NCI-H146 treated with DMSO at 0.1 percent for 48 hours (cell line): ENCODE data around the gene CREB5.
"Not testable (repeated sequence)": the region's sequence is repeated elsewhere in the genome, so short reads cannot be mapped to it uniquely, and the experiment has no call there.

Experiments used
- DNase-seq: peaks from one replicate; lab custom pipeline; 2025; ENCODE audit not compliant: unreplicated experiment; lab: John Stamatoyannopoulos, UW

The CREB5 gene

DNA sequence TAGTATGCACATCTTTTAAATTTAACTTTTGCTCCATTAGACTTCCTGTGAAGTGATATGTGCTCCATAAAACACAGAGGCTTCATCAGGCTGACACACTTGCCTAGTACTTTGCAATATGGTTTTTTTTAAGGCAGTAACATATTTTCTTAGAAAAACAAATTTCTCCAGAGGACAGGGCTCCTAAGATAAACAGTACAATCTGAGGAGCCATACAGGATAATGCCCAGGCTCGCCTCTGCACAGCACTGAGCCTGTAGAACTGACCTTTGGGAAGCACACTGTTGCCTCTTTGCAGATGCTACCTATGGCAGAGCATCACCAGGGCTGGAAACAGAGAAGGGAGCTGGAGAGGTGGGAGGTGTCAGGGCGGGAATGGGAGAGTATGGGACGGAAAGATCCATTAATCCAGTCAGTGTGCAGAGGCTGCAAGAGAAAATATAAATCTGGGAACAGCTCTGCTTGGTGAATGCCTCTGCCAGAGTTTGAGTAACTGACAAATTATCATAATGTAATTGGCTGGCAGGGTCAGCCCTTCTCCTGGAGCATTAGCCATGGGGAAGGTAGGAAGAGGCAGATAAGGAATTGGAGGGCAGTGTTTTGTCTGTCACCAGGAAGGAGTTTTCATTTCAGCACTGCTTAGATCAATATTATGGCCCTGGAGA is 132.3 kb downstream of the CREB5 start:
- DNase-seq = no peak

- no peak for DNase-seq
These were observed 133.7 kb downstream of the CREB5 start for GRCh38 chr7:28546067-28546466.

DNA sequence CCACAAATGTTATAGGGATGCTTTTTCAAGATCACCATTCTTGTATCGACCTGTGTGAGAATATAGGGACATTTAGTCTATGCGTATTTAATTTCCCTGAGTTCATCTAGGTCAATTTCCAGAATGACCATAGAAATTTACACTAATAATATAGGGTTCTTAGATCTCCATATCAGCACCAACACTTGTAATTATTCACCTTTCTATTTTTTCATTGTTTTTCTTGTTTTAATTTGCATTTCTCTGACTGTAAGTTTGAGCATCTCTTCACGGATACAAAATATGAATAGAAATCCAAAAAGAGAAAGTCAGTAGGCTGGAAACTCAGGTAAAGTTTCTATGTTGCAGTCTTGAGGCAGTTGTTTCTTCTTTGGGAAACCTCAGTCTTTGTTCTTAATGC is 134.8 kb downstream of the CREB5 start:
- DNase-seq = no peak

- DNase-seq = no peak
These were observed 136.1 kb downstream of the CREB5 start for GRCh38 chr7:28548416-28548815.

- DNase-seq = no peak
These were observed 137.7 kb downstream of the CREB5 start for GRCh38 chr7:28549998-28550397.

DNA sequence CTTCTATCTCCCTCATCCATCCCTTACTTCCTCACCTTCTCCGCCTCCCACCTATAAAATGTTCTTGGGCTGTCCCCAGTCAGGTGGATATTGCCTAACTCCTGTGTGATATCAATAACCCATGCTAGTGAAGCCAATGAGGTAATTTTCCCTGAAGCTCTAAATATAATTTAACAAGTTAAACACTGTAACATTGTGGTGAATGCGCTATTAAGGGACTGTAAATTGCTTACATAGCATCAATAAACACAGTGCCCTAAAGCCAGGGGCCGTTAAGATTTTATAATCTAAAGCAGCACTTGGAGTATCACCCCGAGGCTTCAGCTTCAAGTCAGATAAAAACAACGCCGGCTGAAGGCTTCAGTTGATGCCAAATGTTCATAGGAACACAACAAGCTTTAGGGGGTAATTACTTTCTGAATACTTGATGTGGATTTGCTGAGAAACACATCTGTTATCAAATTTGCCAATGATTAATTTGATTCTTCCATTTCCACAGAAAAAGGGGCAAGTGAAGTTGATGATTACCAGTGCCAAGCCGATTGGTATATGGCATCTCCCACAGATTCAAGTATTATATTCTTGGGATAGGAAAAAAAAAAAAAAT is 138.4 kb downstream of the CREB5 start:
- DNase-seq = no peak

- no peak for DNase-seq
These were observed 139.0 kb downstream of the CREB5 start for GRCh38 chr7:28551331-28551730.

- DNase-seq = not testable (repeated sequence)
These were observed 139.4 kb downstream of the CREB5 start for GRCh38 chr7:28551766-28552165.

GRCh38 chr7:28554802-28555471 is 142.6 kb downstream of the CREB5 start:
- DNase-seq = no peak

DNA sequence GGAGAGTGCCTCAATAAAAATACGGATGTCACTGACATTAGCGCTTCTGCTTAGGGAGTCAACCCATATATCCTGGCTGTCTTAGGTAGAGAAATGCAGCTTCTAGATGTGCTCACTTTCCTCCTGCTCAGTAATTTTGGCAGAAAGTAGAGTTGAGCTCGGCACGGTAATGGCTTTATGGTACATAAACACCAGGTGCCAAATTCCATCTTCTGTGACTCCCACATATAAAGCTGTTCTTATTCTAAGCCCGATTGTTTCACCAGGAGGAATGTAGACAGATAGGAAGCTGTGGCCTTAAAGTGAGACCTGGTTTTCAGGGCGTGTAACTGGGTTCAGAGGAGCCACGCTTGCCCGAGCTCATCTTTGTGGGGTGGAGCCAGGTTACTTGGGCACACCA is 143.7 kb downstream of the CREB5 start:
- no peak for DNase-seq

DNA sequence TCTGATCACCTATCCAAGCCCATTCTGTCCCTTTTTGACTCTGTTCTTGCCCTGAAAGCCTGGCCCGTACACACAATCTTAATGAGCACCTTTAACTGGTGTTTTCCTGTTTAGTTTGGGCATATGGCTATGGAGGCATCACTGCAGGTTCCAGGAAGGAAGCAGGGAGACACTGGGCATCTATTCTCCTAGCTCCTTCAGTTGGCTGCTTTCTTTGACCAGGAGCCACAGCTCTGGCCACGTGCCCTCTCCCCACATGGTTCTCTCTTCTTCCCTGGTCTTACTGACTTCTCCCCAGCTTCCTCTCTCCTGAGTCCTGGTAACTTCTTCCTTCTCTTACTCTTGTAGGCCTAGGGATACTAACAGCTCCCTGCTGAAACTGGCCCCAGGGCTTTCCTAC is 144.4 kb downstream of the CREB5 start:
- DNase-seq = no peak

GRCh38 chr7:28558236-28558635 is 145.9 kb downstream of the CREB5 start:
- no peak for DNase-seq

DNA sequence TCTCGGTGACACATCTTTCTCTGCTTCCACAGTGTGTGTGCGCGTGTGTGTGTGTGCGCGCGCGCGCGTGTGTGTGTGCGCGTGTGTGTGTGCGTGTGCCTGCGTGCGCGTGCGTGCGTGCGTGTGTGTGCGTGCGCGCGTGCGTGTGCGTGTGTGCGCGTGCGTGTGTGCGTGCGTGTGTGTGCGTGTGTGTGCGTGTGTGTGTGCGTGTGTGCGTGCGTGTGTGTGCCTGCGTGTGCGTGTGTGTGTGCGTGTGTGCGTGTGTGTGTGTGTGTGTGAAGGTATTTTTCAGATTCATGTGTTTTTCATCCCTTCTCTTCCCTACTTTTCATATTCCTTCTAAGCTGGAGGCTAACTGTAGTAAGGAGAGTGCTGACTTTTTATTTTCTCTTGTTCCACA is 148.4 kb downstream of the CREB5 start:
- no peak for DNase-seq

DNA sequence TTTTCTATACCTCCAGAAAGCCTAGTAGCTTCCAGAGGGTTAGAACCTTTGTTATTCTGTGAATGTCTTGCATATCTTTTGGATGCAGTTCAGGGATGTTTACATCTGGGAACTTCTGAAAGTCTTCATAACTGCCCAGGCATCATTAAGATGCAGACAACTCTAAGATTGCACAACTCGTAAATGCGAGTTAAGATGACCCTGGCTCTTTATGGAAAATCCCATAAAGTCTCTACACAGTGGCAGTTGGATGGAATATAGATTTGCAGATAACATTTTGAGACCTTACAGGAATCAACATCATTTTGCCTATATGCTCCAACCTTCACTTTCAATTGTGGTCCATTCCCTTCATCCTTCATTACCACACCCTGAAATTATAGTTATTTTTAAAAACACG is 151.7 kb downstream of the CREB5 start:
- DNase-seq = no peak

DNA sequence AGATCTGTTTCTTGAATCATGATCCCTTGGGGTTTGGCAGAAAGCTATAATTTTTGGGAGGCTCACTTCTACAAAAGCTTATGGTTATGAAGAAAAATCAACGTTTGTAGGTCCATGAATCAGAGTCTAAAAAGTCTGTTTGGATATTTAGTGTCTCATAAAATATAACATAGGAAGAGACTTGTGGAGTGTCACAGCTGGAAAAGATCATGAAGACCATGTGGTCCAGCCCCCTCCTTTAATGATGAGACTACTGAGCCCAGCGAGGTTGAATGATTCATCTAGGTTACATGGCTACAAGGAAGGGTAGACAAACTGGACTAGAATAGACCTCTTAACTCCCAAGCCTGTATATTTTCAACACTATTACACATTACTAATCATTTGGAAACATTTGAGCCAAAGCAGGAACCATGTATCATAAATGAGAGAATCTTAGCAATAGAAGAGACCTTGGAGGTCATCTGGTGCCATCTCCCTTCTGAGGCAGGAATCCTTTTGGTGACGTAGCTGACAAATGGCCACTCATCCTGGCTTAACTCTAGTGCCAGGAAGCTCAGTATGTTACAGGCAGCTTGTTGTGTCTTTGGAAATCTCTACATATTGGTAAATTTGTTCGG is 152.5 kb downstream of the CREB5 start:
- no peak for DNase-seq

DNA sequence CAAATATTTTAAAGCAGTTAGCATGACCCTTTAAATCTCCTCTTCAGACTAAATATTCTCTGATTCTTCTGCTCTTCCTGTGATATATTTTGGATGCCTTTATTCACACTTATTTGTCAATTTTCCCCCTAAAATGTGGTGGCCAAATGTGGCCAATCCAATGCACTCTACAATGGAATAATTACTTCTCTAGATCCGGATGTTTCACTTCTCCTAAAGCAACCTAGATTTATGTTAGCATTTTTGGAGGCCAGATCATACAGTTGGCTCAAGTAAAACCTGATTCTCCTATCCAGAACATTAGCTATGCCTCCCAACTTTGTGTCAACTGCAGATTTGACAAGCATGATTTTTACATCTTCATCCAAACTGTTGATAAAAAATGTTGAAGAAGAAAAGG is 153.7 kb downstream of the CREB5 start:
- DNase-seq = no peak

DNA sequence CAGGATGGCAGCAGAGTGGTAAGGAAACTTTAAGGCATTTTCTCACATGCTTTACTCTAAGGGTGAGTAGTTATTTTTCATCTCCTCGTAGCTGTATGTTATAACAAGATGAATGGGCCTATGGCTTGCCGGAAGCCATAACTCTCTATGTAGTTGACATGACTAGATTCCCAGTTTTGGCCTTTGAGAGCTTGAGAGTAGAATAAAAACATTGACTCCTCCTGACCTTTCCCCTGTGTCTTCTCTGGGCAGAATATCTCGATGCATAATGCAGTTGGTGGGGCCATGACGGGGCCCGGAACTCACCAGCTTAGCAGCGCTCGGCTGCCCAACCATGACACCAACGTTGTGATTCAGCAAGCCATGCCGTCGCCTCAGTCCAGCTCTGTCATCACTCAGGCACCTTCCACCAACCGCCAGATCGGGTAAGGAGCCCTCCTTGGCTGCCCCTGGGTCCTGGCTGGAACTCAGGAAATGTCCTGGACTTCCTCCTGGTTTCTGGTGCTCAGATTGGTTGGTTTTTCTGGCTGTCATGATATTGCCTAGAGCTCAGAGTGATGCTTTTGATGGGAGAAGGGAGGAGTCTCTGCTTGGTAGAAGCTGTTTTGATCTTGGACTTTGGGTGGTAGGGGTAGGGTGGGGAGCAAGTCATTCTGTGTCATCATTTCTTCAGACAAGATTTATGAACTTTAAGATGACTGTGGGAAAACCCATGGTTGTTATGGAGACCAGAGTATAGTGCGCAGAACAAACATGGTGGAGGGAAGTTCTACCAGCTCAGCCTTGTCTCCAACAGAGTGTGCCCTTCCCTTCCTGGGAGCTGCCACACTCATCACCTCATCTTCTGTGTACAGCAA is 158.0 kb downstream of the CREB5 start:
- DNase-seq = no peak

DNA sequence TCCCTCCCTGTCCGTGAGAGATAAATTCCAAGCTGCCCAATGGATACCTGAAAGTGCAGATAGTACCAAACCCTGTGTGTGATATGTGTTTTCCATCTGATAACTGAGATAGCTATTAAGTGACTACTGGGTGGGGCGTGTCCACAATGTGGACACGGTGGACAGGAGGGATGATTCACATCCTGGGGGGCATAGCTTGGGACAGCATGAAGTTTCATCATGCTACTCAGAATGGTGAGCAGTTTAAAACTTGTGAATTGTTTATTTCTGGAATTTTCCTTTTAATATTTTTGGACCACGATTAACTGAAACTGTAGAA is 158.6 kb downstream of the CREB5 start:
- DNase-seq = no peak

DNA sequence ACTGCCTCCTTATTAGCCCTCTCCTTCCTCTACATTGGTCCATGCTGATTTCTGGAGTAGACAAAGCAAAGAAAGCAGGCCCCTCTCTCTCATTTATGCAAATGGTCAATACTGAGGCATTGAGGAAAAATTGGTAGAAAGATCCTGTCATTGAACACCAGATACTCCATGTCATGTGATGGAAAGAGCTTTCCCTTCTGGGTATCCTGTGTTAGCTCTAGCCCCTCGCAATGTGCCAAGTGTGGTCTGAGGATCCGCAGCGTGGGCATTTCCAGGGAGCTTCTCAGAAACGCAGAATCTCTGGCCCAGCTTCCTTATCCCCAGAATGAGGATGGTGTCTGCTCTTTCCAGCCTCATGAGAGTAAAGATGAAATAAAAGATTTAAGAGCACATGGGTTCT is 159.1 kb downstream of the CREB5 start:
- no peak for DNase-seq

GRCh38 chr7:28572321-28573058 is 160.2 kb downstream of the CREB5 start:
- DNase-seq = no peak
